ENCODE results near the gene ZNF622.

The ZNF622 gene

DNA sequence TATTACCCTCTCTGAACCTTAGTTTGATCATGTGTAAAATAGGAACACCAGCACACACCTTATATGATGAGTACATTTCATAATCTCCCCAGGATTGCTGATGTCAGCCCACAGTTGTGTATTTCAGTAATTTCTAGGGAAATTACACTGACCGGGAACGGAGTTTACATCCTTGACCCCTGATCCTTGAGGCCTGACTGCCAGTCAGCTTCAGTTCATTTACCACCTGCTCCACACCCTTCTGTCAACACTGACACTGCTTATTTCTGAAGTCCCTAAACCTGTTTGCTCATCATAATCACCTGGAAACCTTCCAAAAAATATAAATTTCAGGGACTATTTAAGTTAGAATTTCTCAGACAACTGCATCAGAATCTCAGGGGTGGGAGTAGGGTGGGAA is 55.3 kb downstream of the ZNF622 start:
- H3K9me3 ChIP-seq (ENCODE audit: insufficient read depth, low read depth, low read length): no peaks in the 10 kb centered on the region
- H3K4me3 ChIP-seq (ENCODE audit: low read depth, low read length): no peak overlapping the region
- H2AFZ ChIP-seq (ENCODE audit: insufficient read depth, low read length, poor library complexity): no peak overlapping the region
- no peaks in the 10 kb centered on the region for H3K79me2 ChIP-seq (ENCODE audit: control insufficient read depth, insufficient read depth, low read length, poor library complexity)
- no peak overlapping the region for H4K12ac ChIP-seq (ENCODE audit: low read depth, low read length)
- no peaks in the 10 kb centered on the region for H3K79me1 ChIP-seq (ENCODE audit: low read length)
- H2BK12ac ChIP-seq (ENCODE audit: low read length): no peak overlapping the region
- H4K91ac ChIP-seq (ENCODE audit: low read depth, low read length): no peak overlapping the region
- no peak overlapping the region for H2BK5ac ChIP-seq (ENCODE audit: low read depth, low read length, poor library complexity)
- H3K27me3 ChIP-seq (ENCODE audit: insufficient read depth, low read length): no peaks in the 10 kb centered on the region
- no CpG with 5 or more reads among the region's 2 CpGs for WGBS (ENCODE audit: extremely low coverage, insufficient coverage, insufficient read length)
- H2AK5ac ChIP-seq (ENCODE audit: low read length): no peak overlapping the region
- H3K4ac ChIP-seq (ENCODE audit: low read depth, low read length): no peak overlapping the region
- no peak overlapping the region for H3K9ac ChIP-seq (ENCODE audit: low read length)
- no peak overlapping the region for H4K8ac ChIP-seq (ENCODE audit: low read depth, low read length)
- no peak overlapping the region for H3K18ac ChIP-seq (ENCODE audit: low read length)
- no peaks in the 10 kb centered on the region for H3K36me3 ChIP-seq (ENCODE audit: control insufficient read depth in 1 of 2, insufficient read depth in 2 of 2, low read length in 2 of 2)
- no peak overlapping the region for H3K23ac ChIP-seq (ENCODE audit: low read length)
- no peaks in the 10 kb centered on the region for H3K4me1 ChIP-seq (ENCODE audit: control insufficient read depth in 1 of 2, insufficient read depth in 2 of 2, low read length in 2 of 2)
- DNase-seq: no peak
- H3K4me2 ChIP-seq (ENCODE audit: low read length): no peak overlapping the region
- no peak overlapping the region for H3K14ac ChIP-seq (ENCODE audit: low read length)
- H2BK120ac ChIP-seq (ENCODE audit: insufficient read depth, low read length, poor library complexity): no peak overlapping the region
- no peak overlapping the region for H3K27ac ChIP-seq (ENCODE audit: low read depth, low read length)

DNA sequence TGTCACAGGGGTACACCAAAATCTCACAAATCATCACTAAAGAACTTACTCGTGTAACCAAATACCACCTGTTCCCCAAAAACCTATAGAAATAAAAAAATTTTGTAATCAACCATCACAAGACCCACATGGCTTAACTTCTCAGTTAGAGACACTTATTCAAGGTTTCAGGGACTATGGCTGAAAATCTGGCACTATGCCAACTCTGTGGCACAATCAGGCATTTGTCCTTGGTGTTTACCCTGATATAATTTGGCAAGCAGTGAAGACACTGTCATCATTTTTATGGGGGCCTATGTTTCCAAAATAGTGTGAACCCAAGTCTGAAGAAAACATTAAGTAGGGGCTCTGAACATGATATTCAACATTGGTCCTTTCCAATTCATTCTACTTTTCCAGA is 59.0 kb downstream of the ZNF622 start:
- H3K14ac ChIP-seq (ENCODE audit: low read length): no peak overlapping the region
- no peak overlapping the region for H3K18ac ChIP-seq (ENCODE audit: low read length)
- no peaks in the 10 kb centered on the region for H3K79me1 ChIP-seq (ENCODE audit: low read length)
- H2BK120ac ChIP-seq (ENCODE audit: insufficient read depth, low read length, poor library complexity): no peak overlapping the region
- H2BK12ac ChIP-seq (ENCODE audit: low read length): no peak overlapping the region
- no peak overlapping the region for H3K27ac ChIP-seq (ENCODE audit: low read depth, low read length)
- no peak for DNase-seq
- no peak overlapping the region for H2AFZ ChIP-seq (ENCODE audit: insufficient read depth, low read length, poor library complexity)
- no peak overlapping the region for H3K9ac ChIP-seq (ENCODE audit: low read length)
- no peaks in the 10 kb centered on the region for H3K9me3 ChIP-seq (ENCODE audit: insufficient read depth, low read depth, low read length)
- H3K36me3 ChIP-seq (ENCODE audit: control insufficient read depth in 1 of 2, insufficient read depth in 2 of 2, low read length in 2 of 2): no peaks in the 10 kb centered on the region
- no peaks in the 10 kb centered on the region for H3K79me2 ChIP-seq (ENCODE audit: control insufficient read depth, insufficient read depth, low read length, poor library complexity)
- H3K4me3 ChIP-seq (ENCODE audit: low read depth, low read length): no peak overlapping the region
- H2AK5ac ChIP-seq (ENCODE audit: low read length): no peak overlapping the region
- no peaks in the 10 kb centered on the region for H3K4me1 ChIP-seq (ENCODE audit: control insufficient read depth in 1 of 2, insufficient read depth in 2 of 2, low read length in 2 of 2)
- H4K8ac ChIP-seq (ENCODE audit: low read depth, low read length): no peak overlapping the region
- H4K12ac ChIP-seq (ENCODE audit: low read depth, low read length): no peak overlapping the region
- no peaks in the 10 kb centered on the region for H3K27me3 ChIP-seq (ENCODE audit: insufficient read depth, low read length)
- no peak overlapping the region for H3K4ac ChIP-seq (ENCODE audit: low read depth, low read length)
- no peak overlapping the region for H3K23ac ChIP-seq (ENCODE audit: low read length)
- H2BK5ac ChIP-seq (ENCODE audit: low read depth, low read length, poor library complexity): no peak overlapping the region
- H3K4me2 ChIP-seq (ENCODE audit: low read length): no peak overlapping the region
- WGBS (ENCODE audit: extremely low coverage, insufficient coverage, insufficient read length): no CpG with 5 or more reads among the region's 1 CpG
- no peak overlapping the region for H4K91ac ChIP-seq (ENCODE audit: low read depth, low read length)

DNA sequence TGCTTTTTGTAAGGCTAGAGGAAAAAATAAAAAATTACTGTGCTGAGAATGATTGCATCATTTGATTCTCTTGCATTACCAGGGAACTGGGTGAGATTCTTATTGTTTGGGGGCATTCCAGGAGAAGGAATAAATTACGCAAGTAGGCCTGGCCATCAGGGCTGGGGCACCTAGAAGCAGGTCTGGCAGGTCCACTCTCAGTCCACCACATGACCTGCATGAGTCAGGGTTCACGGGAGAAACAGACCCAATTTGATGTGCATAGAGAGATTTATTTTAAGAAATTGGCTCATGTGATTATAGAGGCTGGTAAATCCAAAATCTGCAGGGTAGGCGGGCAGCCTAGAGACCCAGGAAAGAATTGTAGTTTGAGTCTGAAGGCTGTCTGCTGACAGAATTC is 59.6 kb downstream of the ZNF622 start:
- Histone ChIP-seq H3K4ac (ENCODE audit: low read depth, low read length) (no peak overlapping the region), H4K8ac (ENCODE audit: low read depth, low read length) (no peak overlapping the region), H4K12ac (ENCODE audit: low read depth, low read length) (no peak overlapping the region), H3K36me3 (ENCODE audit: control insufficient read depth in 1 of 2, insufficient read depth in 2 of 2, low read length in 2 of 2) (no peaks in the 10 kb centered on the region), H3K23ac (ENCODE audit: low read length) (no peak overlapping the region), H3K4me1 (ENCODE audit: control insufficient read depth in 1 of 2, insufficient read depth in 2 of 2, low read length in 2 of 2) (no peaks in the 10 kb centered on the region), H3K4me3 (ENCODE audit: low read depth, low read length) (no peak overlapping the region), H2BK5ac (ENCODE audit: low read depth, low read length, poor library complexity) (no peak overlapping the region), H3K27me3 (ENCODE audit: insufficient read depth, low read length) (no peaks in the 10 kb centered on the region), H2AK5ac (ENCODE audit: low read length) (no peak overlapping the region), H3K79me1 (ENCODE audit: low read length) (no peaks in the 10 kb centered on the region), H2BK12ac (ENCODE audit: low read length) (no peak overlapping the region), H3K4me2 (ENCODE audit: low read length) (no peak overlapping the region), H3K79me2 (ENCODE audit: control insufficient read depth, insufficient read depth, low read length, poor library complexity) (no peaks in the 10 kb centered on the region), H2BK120ac (ENCODE audit: insufficient read depth, low read length, poor library complexity) (no peak overlapping the region), H3K18ac (ENCODE audit: low read length) (no peak overlapping the region), H3K27ac (ENCODE audit: low read depth, low read length) (no peak overlapping the region), H3K9me3 (ENCODE audit: insufficient read depth, low read depth, low read length) (no peaks in the 10 kb centered on the region), H3K9ac (ENCODE audit: low read length) (no peak overlapping the region), H2AFZ (ENCODE audit: insufficient read depth, low read length, poor library complexity) (no peak overlapping the region), H3K14ac (ENCODE audit: low read length) (no peak overlapping the region), H4K91ac (ENCODE audit: low read depth, low read length) (no peak overlapping the region)
- DNase-seq: peak in 1 of 2 donors; percentile 42
- no CpG with 5 or more reads among the region's 3 CpGs for WGBS (ENCODE audit: extremely low coverage, insufficient coverage, insufficient read length)
